HG03139 (cell line): ENCODE data around the gene FBXO9.
"Not testable (repeated sequence)": the region's sequence is repeated elsewhere in the genome, so short reads cannot be mapped to it uniquely, and the experiment has no call there.

Experiments
- ATAC-seq: cut with Tn5 transposase; IDR thresholded peaks from one replicate; pipeline ENCODE4 v1.9.1; 2021; ENCODE audit not compliant: unreplicated experiment

Gene FBXO9

DNA sequence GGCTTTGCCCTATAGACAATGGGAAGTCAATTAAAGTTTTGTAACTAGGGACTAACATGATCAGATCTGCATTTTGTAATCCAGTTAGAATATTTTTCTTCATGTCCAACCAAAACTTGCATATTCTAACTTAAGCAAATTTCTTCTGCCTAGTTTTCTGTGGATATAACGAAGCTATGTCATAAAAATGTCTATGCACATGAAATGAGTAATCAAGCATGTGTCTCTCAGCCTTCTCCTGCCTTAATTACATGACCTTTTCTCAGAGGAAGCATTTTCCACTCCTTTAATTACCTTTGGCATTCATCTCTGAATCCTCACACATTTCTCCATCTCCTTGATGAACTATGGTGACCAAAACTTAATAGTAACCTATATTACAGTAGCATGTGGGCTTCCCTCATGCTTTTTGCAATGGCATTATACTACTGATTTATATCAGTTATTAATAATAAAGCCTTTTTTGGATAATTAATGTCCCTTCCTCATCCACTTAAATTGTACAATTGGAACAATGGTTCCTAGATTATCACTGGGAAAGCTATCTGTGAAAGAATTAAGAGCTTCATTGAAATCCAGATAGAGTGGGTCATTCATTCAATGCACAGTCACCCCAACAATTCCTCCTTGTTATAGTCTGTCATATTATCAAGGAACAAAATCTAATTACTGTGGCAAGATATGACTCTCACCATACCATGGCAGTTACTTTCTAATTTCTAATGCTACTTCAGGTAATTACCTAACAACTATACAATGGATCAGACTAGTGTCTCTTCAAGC, 19.1 kb upstream of the FBXO9 start:
- ATAC-seq = no peak

GRCh38 chr6:53048431-53049195, 16.6 kb upstream of the FBXO9 start:
- ATAC-seq = peak; percentile 96

GRCh38 chr6:53049415-53049814, 15.8 kb upstream of the FBXO9 start:
- ATAC-seq = no peak

DNA sequence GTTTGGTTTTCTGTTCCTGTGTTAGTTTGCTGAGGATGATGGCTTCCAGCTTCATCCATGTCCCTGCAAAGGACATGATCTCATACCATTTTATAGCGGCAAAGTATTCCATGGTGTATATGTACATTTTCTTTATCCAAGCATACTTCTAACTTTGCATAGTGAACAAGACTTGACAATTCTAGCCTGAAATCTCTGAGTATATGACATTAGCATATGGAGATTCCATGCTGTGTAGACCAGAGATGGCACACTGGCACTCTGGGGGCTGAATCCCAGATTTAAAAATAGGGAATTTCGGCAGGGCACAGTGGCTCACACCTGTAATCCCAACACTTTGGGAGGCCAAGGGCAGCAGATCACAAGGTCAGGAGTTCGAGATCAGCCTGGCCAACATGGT, 13.1 kb upstream of the FBXO9 start:
- not testable (repeated sequence) for ATAC-seq

GRCh38 chr6:53054532-53054931, 10.7 kb upstream of the FBXO9 start:
- ATAC-seq = no peak

GRCh38 chr6:53055873-53056272, 9.3 kb upstream of the FBXO9 start:
- no peak for ATAC-seq

- no peak for ATAC-seq
Observed at GRCh38 chr6:53056273-53056672, 8.9 kb upstream of the FBXO9 start.

GRCh38 chr6:53058388-53059195, 6.6 kb upstream of the FBXO9 start:
- no peak for ATAC-seq

DNA sequence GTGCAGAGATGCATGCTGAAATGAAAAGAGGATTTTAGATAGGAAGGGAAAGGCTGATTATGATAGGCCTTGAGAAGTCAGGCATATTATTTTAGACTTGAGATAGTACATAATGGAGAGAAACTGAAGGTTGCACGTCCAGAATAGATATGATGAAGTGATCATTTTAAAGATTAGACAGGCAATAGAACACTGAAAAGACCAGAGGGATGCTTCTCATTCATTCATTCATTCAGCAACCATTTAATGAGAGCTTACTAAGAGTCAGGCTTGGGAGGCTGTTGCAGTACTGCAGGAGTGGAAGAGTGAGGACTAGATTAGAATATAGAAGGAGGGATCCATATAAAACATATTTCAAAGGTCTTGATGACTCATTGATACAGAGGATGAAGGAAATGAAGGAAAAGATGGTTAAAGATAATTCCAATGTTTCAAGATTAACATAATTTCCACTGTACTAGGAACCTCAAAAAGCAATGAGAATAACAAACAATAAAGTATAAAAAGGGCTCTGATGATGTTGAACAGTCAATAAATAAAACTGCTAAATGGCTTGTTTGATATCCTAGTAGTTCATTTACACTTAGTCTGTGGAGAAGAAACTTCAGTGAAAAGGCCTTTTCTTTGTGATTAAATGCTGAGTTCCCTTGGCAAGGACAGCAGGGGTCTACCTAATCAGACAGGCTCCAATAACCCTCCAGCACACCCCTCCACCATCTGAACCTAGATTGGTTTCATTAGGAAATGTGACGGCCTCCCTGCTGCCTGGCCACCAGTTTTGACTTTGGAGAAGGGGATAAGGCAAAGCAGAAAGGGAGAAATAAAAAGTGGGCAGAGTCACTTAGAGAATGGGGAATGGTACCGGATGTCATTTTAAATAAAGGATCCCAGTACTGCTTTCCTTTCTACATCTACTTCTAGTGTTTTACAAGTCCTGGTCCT, 5.3 kb upstream of the FBXO9 start:
- ATAC-seq = no peak

DNA sequence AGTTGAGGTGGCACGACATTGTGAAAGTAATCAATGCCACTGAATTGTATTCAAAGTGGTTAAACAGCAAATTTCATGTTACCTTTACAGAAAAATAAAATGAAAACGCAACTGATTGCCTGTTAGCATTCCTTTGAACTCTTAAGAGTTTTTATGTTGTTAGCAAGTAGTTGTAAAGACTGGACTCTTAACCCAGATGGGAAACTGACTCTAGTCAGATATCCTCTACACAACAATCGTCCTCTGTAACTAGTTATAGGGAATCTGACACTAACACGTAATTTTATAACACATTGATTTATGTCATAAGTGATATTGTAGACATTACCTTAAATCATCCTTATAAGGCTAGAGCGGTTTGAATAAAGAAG, 3.0 kb upstream of the FBXO9 start:
- no peak for ATAC-seq

GRCh38 chr6:53064255-53064654, 949 bp upstream of the FBXO9 start:
- ATAC-seq = not testable (repeated sequence)

DNA sequence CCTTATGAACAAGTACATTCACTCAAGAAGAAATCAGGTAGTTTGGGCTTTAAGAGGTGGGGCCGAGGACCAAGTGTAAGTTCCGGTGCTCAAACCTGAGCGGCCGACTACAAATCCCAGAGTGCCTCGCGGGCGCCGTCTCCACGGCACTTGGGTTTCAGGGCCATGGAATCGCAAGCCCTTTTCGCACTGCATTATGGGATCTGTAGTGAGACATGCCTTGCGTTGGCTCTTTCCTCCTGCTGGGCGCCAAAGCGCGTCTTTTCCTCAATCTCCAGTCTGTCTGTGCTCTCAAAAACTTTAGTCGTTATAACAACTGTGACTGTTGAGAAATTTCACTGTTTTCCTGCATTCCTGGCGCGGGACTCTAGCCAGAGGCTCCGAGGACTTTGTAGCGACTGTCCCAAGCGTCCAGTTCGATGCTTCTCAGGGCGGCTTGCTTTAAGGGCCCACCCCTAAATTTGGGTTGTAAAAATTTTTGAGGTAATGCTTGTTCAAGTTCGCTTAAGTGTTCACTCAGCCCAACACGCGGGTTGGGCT, 408 bp upstream of the FBXO9 start:
- peak; percentile 73 for ATAC-seq

DNA sequence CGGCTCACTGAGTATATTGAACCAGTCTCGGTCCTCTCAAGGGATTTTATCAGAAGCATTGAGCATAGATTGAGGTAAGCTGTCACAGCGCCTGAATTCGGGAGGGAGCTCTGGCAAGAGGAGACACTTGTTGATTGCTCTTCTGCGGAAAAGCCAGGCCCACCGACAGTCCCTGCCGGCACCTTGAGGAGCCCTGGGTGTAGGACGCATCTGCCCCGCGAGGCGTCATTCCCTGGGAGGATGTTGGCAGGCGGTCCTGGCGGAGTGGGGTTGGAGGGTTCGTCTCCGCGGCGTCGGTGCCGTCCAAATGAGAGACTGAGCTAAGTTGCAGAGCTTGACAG, 843 bp downstream of the FBXO9 start:
- ATAC-seq = no peak

GRCh38 chr6:53066874-53067706, 1.9 kb downstream of the FBXO9 start:
- ATAC-seq = no peak

DNA sequence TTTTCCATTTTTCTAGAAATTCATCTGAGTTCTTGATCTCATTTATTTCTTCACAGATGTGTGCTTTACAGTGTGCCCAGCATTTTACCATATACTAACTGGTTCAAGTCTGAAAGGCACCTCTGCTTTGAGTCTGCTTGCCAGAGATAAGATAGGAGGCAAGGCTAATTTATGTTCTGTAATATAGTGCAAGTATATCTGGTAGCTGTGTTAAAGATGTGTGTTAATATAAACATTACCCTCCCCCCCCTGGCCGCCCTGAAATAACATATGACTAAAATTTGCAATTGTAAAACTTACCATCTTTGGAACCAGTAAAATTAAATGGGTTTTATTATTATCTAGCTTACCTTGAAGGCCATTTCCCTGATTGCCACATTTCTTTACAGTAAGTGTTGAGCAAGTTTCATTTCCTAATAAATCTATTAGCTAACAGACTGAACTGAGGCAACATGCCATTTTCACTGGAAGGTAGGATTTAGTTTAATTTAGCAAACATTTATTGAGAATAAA, 2.7 kb downstream of the FBXO9 start:
- ATAC-seq = no peak

- ATAC-seq = no peak
Observed at GRCh38 chr6:53069427-53069826, 4.2 kb downstream of the FBXO9 start.

DNA sequence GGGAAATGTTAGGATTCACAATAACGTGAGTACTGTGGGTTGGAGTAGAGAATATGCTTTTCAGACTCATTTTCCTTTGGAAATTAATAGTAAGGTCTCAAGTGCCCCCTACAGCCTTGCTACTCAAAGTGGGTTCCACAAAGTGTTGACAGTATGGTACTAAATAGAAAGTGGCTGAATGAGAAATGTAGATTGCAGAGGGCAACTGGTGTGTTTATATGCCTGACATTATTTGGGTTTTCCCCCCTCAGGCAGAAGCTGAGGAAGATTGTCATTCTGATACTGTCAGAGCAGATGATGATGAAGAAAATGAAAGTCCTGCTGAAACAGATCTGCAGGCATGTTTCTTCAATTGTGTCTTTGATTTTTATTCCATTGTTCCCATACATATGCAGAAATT, 5.6 kb downstream of the FBXO9 start:
- ATAC-seq = no peak

DNA sequence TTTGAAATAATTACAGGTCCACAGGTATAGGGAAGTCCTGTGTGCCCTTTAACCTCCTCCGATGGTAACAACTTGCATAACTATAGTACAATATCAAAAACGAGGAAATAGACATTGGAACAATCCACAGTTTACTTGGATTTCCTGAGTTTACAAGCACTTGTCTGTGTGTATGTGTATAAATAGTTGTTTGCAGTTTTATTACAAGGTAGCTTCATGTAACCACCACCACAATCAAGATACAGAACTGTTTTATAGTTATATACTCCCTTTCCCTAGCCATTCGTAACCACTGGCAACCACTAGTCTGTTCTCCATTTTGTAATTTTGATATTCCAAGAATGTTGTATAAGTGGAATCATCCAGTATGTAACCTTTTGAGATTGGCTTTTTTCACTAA, 9.1 kb downstream of the FBXO9 start:
- ATAC-seq = no peak

DNA sequence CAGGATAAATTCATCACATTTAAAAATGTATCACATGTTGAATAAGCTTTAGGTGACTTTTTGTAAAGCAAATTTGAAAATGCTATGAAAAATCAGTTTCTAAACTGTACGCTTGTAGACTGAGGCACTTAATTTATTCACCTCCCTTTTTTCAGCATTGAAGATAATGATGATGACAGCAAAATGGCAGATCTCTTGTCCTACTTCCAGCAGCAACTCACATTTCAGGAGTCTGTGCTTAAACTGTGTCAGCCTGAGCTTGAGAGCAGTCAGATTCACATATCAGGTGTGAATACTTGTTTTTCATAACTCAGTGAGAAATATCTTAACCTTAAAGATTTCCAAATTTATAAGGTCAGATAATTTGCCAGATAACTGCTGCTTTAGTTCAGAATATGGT, 15.6 kb downstream of the FBXO9 start:
- ATAC-seq = no peak
